A549 (cell line): ENCODE data around the gene CCS.

Experiments used
- CHD2 ChIP-seq: fragments of 150-350 bp; IDR thresholded peaks from 2 replicates; pipeline ENCODE4 v1.6.1; 2014; ENCODE audit warnings: low read length; ENCODE audit not compliant: partially characterized antibody
- CTCF ChIP-seq: fragments of >200 bp; sonication (Bioruptor Twin); formaldehyde crosslinking; IDR thresholded peaks from 3 replicates; pipeline ENCODE4 v1.5.1; 2016
- EP300 ChIP-seq, 2 experiments: fragments of >200 bp; sonication (Bioruptor Twin); formaldehyde crosslinking; IDR thresholded peaks; 2 replicates in 1 of 2; 3 replicates in 1 of 2; pipeline ENCODE4 v1.6.1; 2016 to 2017
- ESRRA ChIP-seq: fragments of 150-350 bp; IDR thresholded peaks from 2 replicates; pipeline ENCODE4 v1.6.1; 2014; ENCODE audit warnings: mild to moderate bottlenecking, low read length, borderline replicate concordance
- GATA3 ChIP-seq: IDR thresholded peaks from 2 replicates; pipeline ENCODE4 v1.6.1; 2012; ENCODE audit warnings: borderline replicate concordance
- HDAC2 ChIP-seq: fragments of 200-600 bp; sonication (generic); IDR thresholded peaks from 2 replicates; pipeline ENCODE4 v1.6.1; 2016
- PHF8 ChIP-seq: fragments of 200-600 bp; sonication (generic); IDR thresholded peaks from 2 replicates; pipeline ENCODE4 v1.6.1; 2016; ENCODE audit warnings: low read depth, mild to moderate bottlenecking, antibody characterized with exemption, moderate library complexity, borderline replicate concordance
- POLR2A ChIP-seq: IDR thresholded peaks from 2 replicates; pipeline ENCODE4 v1.6.1; 2012; ENCODE audit warnings: mild to moderate bottlenecking, low read length
- RAD21 ChIP-seq, 2 experiments: fragments of >200 bp in 1 of 2; sonication (Bioruptor Twin) in 1 of 2; formaldehyde crosslinking in 1 of 2; IDR thresholded peaks in 1 of 2; conservative IDR thresholded peaks in 1 of 2; 2 replicates in 1 of 2; 3 replicates in 1 of 2; pipeline ENCODE4 v1.6.1; 2012 to 2018; ENCODE audit warnings: inconsistent platforms in 1 of 2
- REST ChIP-seq: fragments of 200-600 bp; sonication (generic); IDR thresholded peaks from 2 replicates; pipeline ENCODE4 v1.6.1; 2016; ENCODE audit warnings: antibody characterized with exemption, mild to moderate bottlenecking, moderate library complexity
- USF2 ChIP-seq: fragments of 450-650 bp; IDR thresholded peaks from 2 replicates; pipeline ENCODE4 v1.6.1; 2014; ENCODE audit warnings: antibody characterized with exemption

GRCh38 chr11:66607126-66607834 lies 14.3 kb downstream of the CCS start:
- TF ChIP-seq CTCF (no peak), POLR2A (no peak), HDAC2 (no peak), GATA3 (no peak), ESRRA (no peak), USF2 (no peak), RAD21 (conservative IDR thresholded peaks at IDR 0.05 in 1 of 2, IDR thresholded peaks at IDR 0.05 in 1 of 2) (no peak), PHF8 (no peak), CHD2 (no peak), REST (no peak), EP300 (IDR thresholded peaks at IDR 0.05) (0 out of 5 replicates have a peak, but pooled peaks of 1 of the 2 experiments have one; percentile 29)
